GM12872 (cell line): ENCODE measurements around the gene APBA1.

Experiments
- TF ChIP-seq, protein P1 (sequence below): IDR thresholded peaks from 3 replicates; pipeline ENCODE4 v1.5.1; 2011; ENCODE audit warnings: low read depth, mild to moderate bottlenecking, low read length, moderate library complexity; ENCODE audit not compliant: insufficient read depth

Gene APBA1

GRCh38 chr9:69548681-69549080, 123.5 kb downstream of the APBA1 start:
- TF ChIP-seq, protein P1, sequence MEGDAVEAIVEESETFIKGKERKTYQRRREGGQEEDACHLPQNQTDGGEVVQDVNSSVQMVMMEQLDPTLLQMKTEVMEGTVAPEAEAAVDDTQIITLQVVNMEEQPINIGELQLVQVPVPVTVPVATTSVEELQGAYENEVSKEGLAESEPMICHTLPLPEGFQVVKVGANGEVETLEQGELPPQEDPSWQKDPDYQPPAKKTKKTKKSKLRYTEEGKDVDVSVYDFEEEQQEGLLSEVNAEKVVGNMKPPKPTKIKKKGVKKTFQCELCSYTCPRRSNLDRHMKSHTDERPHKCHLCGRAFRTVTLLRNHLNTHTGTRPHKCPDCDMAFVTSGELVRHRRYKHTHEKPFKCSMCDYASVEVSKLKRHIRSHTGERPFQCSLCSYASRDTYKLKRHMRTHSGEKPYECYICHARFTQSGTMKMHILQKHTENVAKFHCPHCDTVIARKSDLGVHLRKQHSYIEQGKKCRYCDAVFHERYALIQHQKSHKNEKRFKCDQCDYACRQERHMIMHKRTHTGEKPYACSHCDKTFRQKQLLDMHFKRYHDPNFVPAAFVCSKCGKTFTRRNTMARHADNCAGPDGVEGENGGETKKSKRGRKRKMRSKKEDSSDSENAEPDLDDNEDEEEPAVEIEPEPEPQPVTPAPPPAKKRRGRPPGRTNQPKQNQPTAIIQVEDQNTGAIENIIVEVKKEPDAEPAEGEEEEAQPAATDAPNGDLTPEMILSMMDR = no peak

DNA sequence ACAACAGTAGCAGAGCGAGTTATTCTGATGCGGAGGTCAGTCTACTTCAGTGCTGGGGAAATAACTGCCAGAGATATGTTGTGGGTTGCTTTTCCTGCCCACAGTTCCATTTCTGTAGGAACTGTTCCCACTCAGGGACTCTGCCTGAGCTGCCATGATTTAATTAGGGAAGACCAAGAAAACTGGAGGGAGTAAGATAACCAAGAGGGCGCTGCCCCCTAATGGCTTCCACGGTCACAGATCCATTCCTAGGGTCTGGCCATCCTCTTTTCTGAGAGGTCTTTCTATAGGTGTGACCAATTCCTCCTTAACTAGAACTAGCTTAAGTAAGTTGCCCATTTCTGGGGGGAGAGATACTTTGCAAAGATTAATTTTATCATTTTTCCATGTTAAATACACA, 125.9 kb downstream of the APBA1 start:
- TF ChIP-seq, protein P1 = peak; percentile 3; the same call in 1 of the 3 replicates

- TF ChIP-seq, protein P1 = no peak
These were observed 129.0 kb downstream of the APBA1 start for GRCh38 chr9:69542942-69543704.

DNA sequence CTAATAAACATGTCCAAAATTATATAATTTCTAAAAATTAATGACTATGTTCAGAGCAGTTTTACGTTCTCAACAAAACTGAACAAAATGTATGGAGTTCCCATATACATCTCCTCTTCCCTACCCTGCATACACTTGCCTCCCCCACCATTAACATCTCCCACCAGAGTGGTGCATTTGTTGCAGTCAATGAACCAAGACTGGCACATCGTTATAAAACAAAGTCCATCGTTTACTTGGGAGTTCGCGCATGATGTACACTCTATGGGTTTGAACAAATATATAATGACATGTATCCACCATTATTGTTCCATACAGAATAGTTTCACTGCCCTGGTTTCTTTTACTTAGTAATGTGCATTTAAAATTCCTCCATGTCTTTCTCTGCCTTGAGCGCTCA, 130.1 kb downstream of the APBA1 start:
- TF ChIP-seq, protein P1 = no peak

DNA sequence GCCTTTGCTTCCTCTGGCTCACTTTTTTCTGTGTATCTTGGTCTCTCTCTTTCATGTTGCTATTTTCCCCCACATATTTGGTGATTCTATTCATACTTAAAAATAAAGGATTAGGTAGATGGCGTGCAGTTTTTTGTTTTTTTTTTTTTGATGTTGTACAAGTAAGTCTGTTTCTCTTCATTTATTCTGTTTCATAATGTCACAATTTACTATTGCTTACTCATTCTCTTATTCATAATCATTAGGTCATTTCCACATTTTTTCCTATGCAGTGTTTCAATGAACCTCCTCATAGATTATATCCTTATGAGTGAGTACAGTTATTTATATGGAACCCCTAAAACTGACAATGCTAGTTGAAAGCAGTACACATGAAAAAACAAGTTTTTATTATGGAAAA, 136.3 kb downstream of the APBA1 start:
- TF ChIP-seq, protein P1 = no peak

DNA sequence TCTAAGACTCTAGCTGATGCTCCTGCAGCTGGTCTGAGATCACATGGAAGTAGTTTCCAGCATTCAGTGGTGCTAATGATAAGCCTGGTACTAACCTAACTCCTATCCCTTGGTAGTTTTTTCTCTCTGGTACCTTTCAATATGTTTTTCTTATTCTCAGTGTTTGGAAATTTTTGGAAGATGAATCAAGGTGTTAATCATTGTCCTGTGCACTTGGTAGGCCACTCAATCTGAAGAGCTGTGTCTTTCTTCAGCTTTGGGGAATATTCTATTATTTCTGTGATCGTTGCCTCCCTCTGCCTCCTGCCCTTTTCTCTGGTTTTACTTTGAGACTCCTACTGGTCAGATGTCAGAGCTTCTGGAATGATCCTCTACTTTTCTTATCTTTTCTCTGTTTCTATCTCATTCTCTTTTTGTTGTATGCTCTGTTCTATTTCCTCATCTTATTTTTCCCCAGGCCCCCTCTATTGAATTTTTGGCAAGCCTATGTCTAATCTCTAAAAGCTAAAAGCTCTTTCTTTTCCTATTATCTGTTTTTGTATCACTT, 136.8 kb downstream of the APBA1 start:
- TF ChIP-seq, protein P1 = no peak

DNA sequence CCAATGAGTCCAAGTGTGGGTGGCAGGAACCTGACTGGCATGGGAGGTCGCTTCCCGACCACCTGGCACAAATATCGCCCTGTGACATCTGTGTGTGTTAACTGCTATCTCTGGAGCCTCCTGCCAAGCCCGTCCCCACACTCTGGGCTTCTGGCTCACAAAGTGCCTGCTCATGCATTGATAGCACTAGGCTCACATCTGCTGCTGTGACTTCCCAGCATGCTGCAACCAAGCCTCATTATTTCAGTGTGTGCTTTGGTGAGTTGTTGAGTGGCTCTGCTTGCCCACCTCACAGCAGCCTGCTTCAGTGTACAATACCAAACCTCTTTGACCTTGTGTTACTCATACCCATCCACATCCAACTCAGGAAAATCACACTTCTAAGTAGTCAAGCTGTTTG, 139.8 kb downstream of the APBA1 start:
- TF ChIP-seq, protein P1 = no peak
